Hepatocyte (in vitro differentiated cells): Measurements from ENCODE around the gene SETD4.

ENCODE experiments used
- CTCF ChIP-seq: fragments of 200-600 bp; sonication (generic); IDR thresholded peaks from 2 replicates; pipeline ENCODE4 v1.5.1; 2016; ENCODE audit warnings: antibody characterized with exemption, mild to moderate bottlenecking; ENCODE audit not compliant: poor library complexity
- EZH2 ChIP-seq: fragments of 200-600 bp; sonication (generic); IDR thresholded peaks from 2 replicates; pipeline ENCODE4 v1.6.1; 2016; ENCODE audit warnings: antibody characterized with exemption, mild to moderate bottlenecking, borderline replicate concordance
- EZH2phosphoT487 ChIP-seq: fragments of 200-600 bp; sonication (generic); IDR thresholded peaks from one replicate; pipeline ENCODE4 v1.6.1; 2018; ENCODE audit warnings: antibody characterized with exemption, mild to moderate bottlenecking, low read depth, moderate library complexity; ENCODE audit not compliant: unreplicated experiment, severe bottlenecking

DNA sequence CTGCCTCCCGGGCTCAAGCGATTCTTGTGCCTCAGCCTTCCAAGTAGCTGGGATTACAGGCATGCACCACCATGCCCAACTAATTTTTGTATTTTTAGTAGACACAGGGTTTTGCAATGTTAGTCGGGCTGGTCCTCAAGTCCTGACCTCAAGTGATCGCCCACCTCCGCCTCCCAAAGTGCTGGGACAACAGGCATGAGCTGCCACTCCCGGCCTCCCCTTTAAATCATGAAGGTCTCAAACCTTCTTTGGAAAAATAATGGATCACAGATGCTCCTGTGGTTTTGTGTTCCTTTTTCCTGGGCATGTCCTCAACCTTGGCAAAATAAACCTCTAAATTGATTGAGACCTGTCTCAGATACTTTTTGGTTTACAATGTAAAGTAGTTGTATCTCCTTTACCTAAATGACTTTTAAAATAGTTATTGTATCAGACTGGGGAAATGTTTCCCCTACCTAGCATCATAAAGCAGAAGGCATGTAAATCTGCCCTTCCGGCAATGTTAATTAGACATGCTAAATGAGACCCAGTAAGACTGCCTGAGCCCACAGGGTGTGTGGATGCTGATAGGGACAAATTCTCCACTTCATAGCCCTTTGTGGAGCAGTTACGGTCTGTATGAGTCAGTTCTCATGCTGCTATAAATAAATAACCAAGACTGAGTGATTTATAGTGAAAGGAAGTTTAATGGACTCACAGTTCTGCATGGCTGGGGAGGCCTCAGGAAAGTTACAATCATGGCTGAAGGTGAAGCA lies 37.3 kb upstream of the SETD4 start:
- TF ChIP-seq CTCF (no peak), EZH2 (no peak), EZH2phosphoT487 (no peak)
